H1 (cell line): ENCODE measurements around the gene SLFNL1. TPM values are rescaled to one million over a fixed set of nuclear protein-coding genes. Genes with fewer than 3 reads are reported as not detected.

Experiments used
- ASH2L ChIP-seq: fragments of 200-600, 300-600 bp; sonication (generic); IDR thresholded peaks from one replicate; pipeline ENCODE4 v1.7.1; 2017; ENCODE audit warnings: low read length
- CBX8 ChIP-seq: fragments of 300-800, 300-1000 bp; sonication (generic); IDR thresholded peaks from 2 replicates; pipeline ENCODE4 v1.7.1; 2016; ENCODE audit warnings: low read depth, low read length, borderline replicate concordance
- CEBPB ChIP-seq: IDR thresholded peaks from 2 replicates; pipeline ENCODE4 v1.6.1; 2012; ENCODE audit warnings: low read depth, low read length
- CHD1 ChIP-seq: IDR thresholded peaks from 2 replicates; pipeline ENCODE4 v1.6.1; 2012; ENCODE audit warnings: low read depth, low read length, improper control_type of control experiment
- CREB1 ChIP-seq: IDR thresholded peaks from 2 replicates; pipeline ENCODE4 v1.6.1; 2012; ENCODE audit warnings: inconsistent platforms
- CTBP2 ChIP-seq: IDR thresholded peaks from 2 replicates; pipeline ENCODE4 v1.7.0; 2011; ENCODE audit warnings: borderline replicate concordance, mild to moderate bottlenecking, moderate library complexity, mixed read lengths, low read length; ENCODE audit not compliant: insufficient read depth, insufficient read length
- EP300 ChIP-seq, 2 experiments: IDR thresholded peaks; 1 replicate in 1 of 2; 2 replicates in 1 of 2; pipeline ENCODE4 v1.6.1; 2011 to 2012; ENCODE audit warnings: low read depth in 2 of 2, low read length in 2 of 2, mild to moderate bottlenecking in 2 of 2, borderline replicate concordance in 1 of 2, inconsistent platforms in 1 of 2, moderate library complexity in 1 of 2
- FOSL1 ChIP-seq: IDR thresholded peaks from 2 replicates; pipeline ENCODE4 v1.6.1; 2011; ENCODE audit warnings: mild to moderate bottlenecking, low read depth, low read length, moderate library complexity; ENCODE audit not compliant: insufficient read depth
- GABPA ChIP-seq: IDR thresholded peaks from 2 replicates; pipeline ENCODE4 v1.6.1; 2011; ENCODE audit warnings: mild to moderate bottlenecking, low read length, moderate library complexity, borderline replicate concordance; ENCODE audit not compliant: insufficient read depth
- HDAC2 ChIP-seq, 2 experiments: fragments of 300-600 bp in 1 of 2; sonication (generic) in 1 of 2; IDR thresholded peaks; 2 replicates each; pipeline ENCODE4 v1.6.1; 2011 to 2012; ENCODE audit warnings: low read depth in 2 of 2, low read length in 2 of 2, mild to moderate bottlenecking in 2 of 2, moderate library complexity in 2 of 2, borderline replicate concordance in 1 of 2, inconsistent platforms in 1 of 2
- KDM1A ChIP-seq: fragments of 200-600, 300-600 bp; sonication (generic); IDR thresholded peaks from 2 replicates; pipeline ENCODE4 v1.7.1; 2016; ENCODE audit warnings: mild to moderate bottlenecking, low read length, borderline replicate concordance
- POLR2A ChIP-seq, 2 experiments: IDR thresholded peaks; 1 replicate in 1 of 2; 2 replicates in 1 of 2; pipeline ENCODE4 v1.6.1; 2011; ENCODE audit warnings: low read depth in 2 of 2, low read length in 2 of 2, mild to moderate bottlenecking in 2 of 2; ENCODE audit errors: control extremely low read depth in 1 of 2
- POLR2AphosphoS5 ChIP-seq: IDR thresholded peaks from 2 replicates; pipeline ENCODE4 v1.6.1; 2011; ENCODE audit warnings: low read depth, low read length
- POU5F1 ChIP-seq: IDR thresholded peaks from 2 replicates; pipeline ENCODE4 v1.6.1; 2011; ENCODE audit warnings: low read depth, mild to moderate bottlenecking, low read length, moderate library complexity
- RBBP5 ChIP-seq: IDR thresholded peaks from 2 replicates; pipeline ENCODE4 v1.7.1; 2012; ENCODE audit warnings: low read depth, mild to moderate bottlenecking, inconsistent platforms, low read length, moderate library complexity, borderline replicate concordance
- RFX5 ChIP-seq: IDR thresholded peaks from 2 replicates; pipeline ENCODE4 v1.6.1; 2011; ENCODE audit warnings: low read depth, low read length, improper control_type of control experiment, borderline replicate concordance
- RNF2 ChIP-seq: fragments of 200-900, 300-1000 bp; sonication (generic); IDR thresholded peaks from 2 replicates; pipeline ENCODE4 v1.7.1; 2016; ENCODE audit warnings: borderline replicate concordance, low read depth, mild to moderate bottlenecking, antibody characterized with exemption, low read length; ENCODE audit not compliant: poor library complexity, severe bottlenecking; ENCODE audit errors: missing control alignments
- RXRA ChIP-seq: IDR thresholded peaks from 2 replicates; pipeline ENCODE4 v1.6.1; 2011; ENCODE audit warnings: low read depth, mild to moderate bottlenecking, low read length, moderate library complexity; ENCODE audit not compliant: insufficient read depth
- SRF ChIP-seq: IDR thresholded peaks from 2 replicates; pipeline ENCODE4 v1.6.1; 2011; ENCODE audit warnings: mild to moderate bottlenecking, low read depth, low read length, moderate library complexity
- TCF12 ChIP-seq: IDR thresholded peaks from 2 replicates; pipeline ENCODE4 v1.6.1; 2011; ENCODE audit warnings: low read depth, mild to moderate bottlenecking, low read length
- polyA plus RNA-seq, 7 experiments: library from polyadenylated mRNA; depleted of rRNA in 3 of 7; stranded (reverse) in 5 of 7; unstranded in 2 of 7; fragments of >200 nt in 5 of 7; fragments of 200-250 nt in 2 of 7; gene quantifications; 1 replicate in 5 of 7; 2 replicates in 1 of 7; 4 replicates in 1 of 7; pipeline versions ENCODE4 v1.2.1 to v1.2.3, GENCODE V29; 2011 to 2013; ENCODE audit warnings: missing spikeins in 2 of 7, mixed read lengths in 2 of 7
- total RNA-seq: library from RNA; stranded (reverse); fragmentation: NEBNext Ultra II Directional; extraction: Animal tissue kit (Norgen Biotek cat#: 25700); gene quantifications from 2 replicates; pipeline ENCODE4 v1.2.1, GENCODE V29; 2021
- TF ChIP-seq, protein P1 (sequence below): IDR thresholded peaks from 2 replicates; pipeline ENCODE4 v1.6.1; 2012; ENCODE audit warnings: low read length, inconsistent platforms

SLFNL1 gene
- total and polyA plus RNA-seq, 2 of the 8 experiments (the other 6 are each of a cell fraction or from before 2014, with no cell fraction given): not detected

DNA sequence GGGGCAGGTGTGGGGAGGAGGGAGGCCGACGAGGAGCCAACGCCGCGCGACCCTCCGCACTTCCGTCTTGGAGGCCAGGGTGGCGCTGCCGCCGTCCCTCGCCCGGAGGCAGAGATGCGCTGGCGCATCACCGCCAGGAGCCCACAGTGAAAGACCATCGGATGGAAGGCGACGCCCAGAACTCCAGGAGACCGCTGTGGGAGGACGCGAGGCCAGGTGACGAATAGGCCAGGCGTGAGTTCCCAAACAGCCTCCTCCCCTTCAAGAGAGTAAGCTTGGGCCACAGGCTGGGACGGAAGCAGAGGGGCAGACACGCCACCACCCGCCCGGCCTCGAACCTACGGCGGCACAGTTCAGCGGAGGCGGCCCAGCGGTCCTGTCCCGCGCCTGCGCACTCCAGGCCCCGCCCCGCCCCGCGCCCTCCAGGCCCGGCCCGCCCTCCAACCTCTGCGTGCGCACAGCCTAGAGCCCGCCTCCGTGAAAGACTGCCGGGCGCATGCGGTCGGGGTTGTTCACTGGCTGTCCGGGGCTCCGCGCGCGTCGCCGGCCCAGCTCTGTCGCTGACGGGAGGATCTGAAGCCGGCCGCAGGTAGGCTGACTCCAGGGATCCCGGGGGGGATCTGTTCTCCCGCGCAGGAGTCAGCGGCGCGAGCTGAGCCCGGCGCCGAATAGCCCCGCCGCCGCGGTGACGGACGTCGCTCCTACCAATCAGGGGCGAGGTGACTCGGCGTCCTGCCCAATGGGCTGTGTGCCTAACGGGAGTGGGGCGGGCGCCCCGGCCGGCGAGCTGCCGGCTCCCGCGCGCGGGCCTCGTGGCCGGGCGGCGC, 42.1 kb downstream of the SLFNL1 start, which contains the start of gene CTPS1 (continued):
- TF ChIP-seq CBX8 (no peak), CREB1 (peak; percentile 71), KDM1A (peak; percentile 84; the same call in 1 of the 2 replicates), POU5F1 (no peak), SRF (no peak), CHD1 (no peak), GABPA (0 out of 2 replicates have a peak, but pooled peaks have one; percentile 1), POLR2A (IDR thresholded peaks at IDR 0.05; ENCODE audit: control extremely low read depth in 1 of 2, low read depth in 2 of 2, low read length in 2 of 2) (peak; percentile 71 to 86), RNF2 (no peak), RXRA (no peak), ASH2L (peak; percentile 77), EP300 (IDR thresholded peaks at IDR 0.05; ENCODE audit: borderline replicate concordance in 1 of 2, low read depth in 2 of 2, low read length in 2 of 2) (no peak; a peak in 1 of 3 replicates), CTBP2 (peak; percentile 39), RFX5 (no peak), POLR2AphosphoS5 (peak; percentile 89), TCF12 (no peak), HDAC2 (IDR thresholded peaks at IDR 0.05; ENCODE audit: borderline replicate concordance in 1 of 2, low read depth in 2 of 2, low read length in 2 of 2) (peak in 1 of 2 experiments; percentile 54; a peak in 2 of 4 replicates), CEBPB (no peak), FOSL1 (no peak), RBBP5 (peak; percentile 88; the same call in 1 of the 2 replicates)
- TF ChIP-seq, protein P1, sequence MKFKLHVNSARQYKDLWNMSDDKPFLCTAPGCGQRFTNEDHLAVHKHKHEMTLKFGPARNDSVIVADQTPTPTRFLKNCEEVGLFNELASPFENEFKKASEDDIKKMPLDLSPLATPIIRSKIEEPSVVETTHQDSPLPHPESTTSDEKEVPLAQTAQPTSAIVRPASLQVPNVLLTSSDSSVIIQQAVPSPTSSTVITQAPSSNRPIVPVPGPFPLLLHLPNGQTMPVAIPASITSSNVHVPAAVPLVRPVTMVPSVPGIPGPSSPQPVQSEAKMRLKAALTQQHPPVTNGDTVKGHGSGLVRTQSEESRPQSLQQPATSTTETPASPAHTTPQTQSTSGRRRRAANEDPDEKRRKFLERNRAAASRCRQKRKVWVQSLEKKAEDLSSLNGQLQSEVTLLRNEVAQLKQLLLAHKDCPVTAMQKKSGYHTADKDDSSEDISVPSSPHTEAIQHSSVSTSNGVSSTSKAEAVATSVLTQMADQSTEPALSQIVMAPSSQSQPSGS: peak; percentile 50; the same call in 1 of the 2 replicates
